Endothelial cell of umbilical vein (primary cell): Measurements from ENCODE around the gene CGNL1. TPM values are rescaled to one million over a fixed set of nuclear protein-coding genes. Genes with fewer than 3 reads are reported as not detected.

Experiments
- BruUV-seq: library from RNA; stranded (reverse); fragments of 400-500 nt; replicated peaks from 2 replicates; lab custom pipeline; 2021; lab: Mats Ljungman, UMichigan
- CTCF ChIA-PET: fragments of 300-600, 350-600 bp; sonication (Branson Sonifier 250); formaldehyde crosslinking; loops from one replicate; lab custom pipeline; 2021; ENCODE audit warnings: antibody characterized with exemption, inconsistent platforms; lab: Charles Lee
- POLR2A ChIA-PET: fragments of 300-600, 350-600 bp; sonication (Branson Sonifier 250); formaldehyde crosslinking; loops from one replicate; lab custom pipeline; 2021; ENCODE audit warnings: antibody characterized with exemption, inconsistent platforms; lab: Charles Lee
- DNase-seq: peaks from one replicate; pipeline ENCODE4 v3.0.0-alpha.2; 2011; ENCODE audit warnings: low read depth, low spot score
- FAIRE-seq: peaks from 2 replicates; lab custom pipeline; 2011; peaks lifted over from hg19 to GRCh38; lab: Jason Lieb, UNC
- H2AFZ ChIP-seq: 2 replicates; pipeline ENCODE4 v1.6.0; 2012; ENCODE audit warnings: low read depth, low read length, control low read depth, inconsistent platforms
- H3K27ac ChIP-seq: 2 replicates; pipeline ENCODE4 v1.5.1; 2011; ENCODE audit warnings: low read depth, mild to moderate bottlenecking, control low read depth, low read length, moderate library complexity; ENCODE audit not compliant: insufficient read depth
- H3K27me3 ChIP-seq, 2 experiments: 2 replicates each; pipeline versions ENCODE4 v1.6.0 to v1.6.1; 2011; ENCODE audit warnings: low read length in 2 of 2, mixed read lengths in 1 of 2; ENCODE audit not compliant: control insufficient read depth in 2 of 2, insufficient read depth in 2 of 2
- H3K36me3 ChIP-seq, 2 experiments: 2 replicates in 1 of 2; 3 replicates in 1 of 2; pipeline ENCODE4 v1.5.1; 2011; ENCODE audit warnings: low read length in 2 of 2, mild to moderate bottlenecking in 1 of 2, moderate library complexity in 1 of 2; ENCODE audit not compliant: control insufficient read depth in 2 of 2, insufficient read depth in 2 of 2; ENCODE audit errors: extremely low read depth in 1 of 2
- H3K4me1 ChIP-seq: 3 replicates; pipeline ENCODE4 v1.5.1; 2011; ENCODE audit warnings: mild to moderate bottlenecking, low read length; ENCODE audit not compliant: control insufficient read depth, insufficient read depth; ENCODE audit errors: extremely low read depth
- H3K4me2 ChIP-seq: 2 replicates; pipeline ENCODE4 v1.6.1; 2011; ENCODE audit warnings: low read length, control low read depth, mixed read lengths; ENCODE audit not compliant: insufficient read depth
- H3K4me3 ChIP-seq, 3 experiments: fragments of 200-600 bp in 1 of 3; sonication (generic), shearing (Covaris generic) in 1 of 3; replicated peaks in 1 of 3; 2 replicates each; pipeline ENCODE4 v1.5.1; 2011 to 2016; ENCODE audit warnings: control low read depth in 3 of 3, low read length in 3 of 3, mild to moderate bottlenecking in 2 of 3, inconsistent platforms in 1 of 3, low read depth in 1 of 3, moderate library complexity in 1 of 3; ENCODE audit not compliant: insufficient read depth in 1 of 3
- H3K79me2 ChIP-seq: 2 replicates; pipeline ENCODE4 v1.6.0; 2012; ENCODE audit warnings: low read length, inconsistent platforms; ENCODE audit not compliant: control insufficient read depth, insufficient read depth
- H3K9ac ChIP-seq: replicated peaks from 2 replicates; pipeline ENCODE3; 2011; ENCODE audit warnings: low read length, control low read depth; ENCODE audit not compliant: insufficient read depth; ENCODE audit errors: extremely low read depth
- H3K9me1 ChIP-seq: replicated peaks from 3 replicates; pipeline ENCODE4 v1.6.0; 2011; ENCODE audit warnings: mild to moderate bottlenecking, low read length; ENCODE audit not compliant: control insufficient read depth, insufficient read depth; ENCODE audit errors: extremely low read depth
- H3K9me3 ChIP-seq: replicated peaks from 2 replicates; pipeline ENCODE4 v1.5.1; 2012; ENCODE audit warnings: low read length, inconsistent platforms; ENCODE audit not compliant: control insufficient read depth, insufficient read depth
- H4K20me1 ChIP-seq: replicated peaks from 2 replicates; pipeline ENCODE3; 2011; ENCODE audit warnings: mild to moderate bottlenecking, low read length; ENCODE audit not compliant: control insufficient read depth, insufficient read depth; ENCODE audit errors: extremely low read depth
- EZH2 ChIP-seq: IDR thresholded peaks from 2 replicates; pipeline ENCODE4 v1.6.1; 2012; ENCODE audit warnings: borderline replicate concordance, low read depth, mild to moderate bottlenecking, moderate library complexity, low read length, inconsistent platforms; ENCODE audit not compliant: severe bottlenecking
- FOS ChIP-seq: IDR thresholded peaks from 2 replicates; pipeline ENCODE4 v1.6.1; 2011; ENCODE audit warnings: mild to moderate bottlenecking, low read length, moderate library complexity, borderline replicate concordance; ENCODE audit not compliant: insufficient read depth
- GATA2 ChIP-seq: IDR thresholded peaks from 2 replicates; pipeline ENCODE4 v1.7.0; 2011; ENCODE audit warnings: low read depth, mild to moderate bottlenecking, moderate library complexity, mixed read lengths, low read length; ENCODE audit not compliant: insufficient read length, insufficient read depth
- JUN ChIP-seq: IDR thresholded peaks from 2 replicates; pipeline ENCODE4 v1.6.1; 2011; ENCODE audit warnings: borderline replicate concordance, low read depth; ENCODE audit not compliant: insufficient read length, insufficient read depth
- MYC ChIP-seq: IDR thresholded peaks from one replicate; pipeline ENCODE4 v1.6.1; 2011; ENCODE audit warnings: mild to moderate bottlenecking, low read depth, low read length
- POLR2A ChIP-seq: IDR thresholded peaks from 2 replicates; pipeline ENCODE4 v1.6.1; 2012; ENCODE audit warnings: low read depth, mild to moderate bottlenecking, control low read depth, low read length
- POLR2AphosphoS5 ChIP-seq: IDR thresholded peaks from 2 replicates; pipeline ENCODE4 v1.6.1; 2012; ENCODE audit warnings: low read depth, mild to moderate bottlenecking, control low read depth, low read length, moderate library complexity; ENCODE audit not compliant: insufficient read depth
- dilution Hi-C: fragments of 300-500 bp; cut with MboI; formaldehyde crosslinking; loops from one replicate; pipeline ENCODE4 v1.15.0; 2019; ENCODE audit warnings: low sequenced_read_pairs; ENCODE audit not compliant: extremely low pct_ligation_motif_present
- intact Hi-C: fragments of 100-400 bp; cut with micrococcal nuclease; formaldehyde crosslinking; loops from one replicate; pipeline ENCODE4 v1.10.0; 2022
- polyA plus RNA-seq, 4 experiments: library from polyadenylated mRNA; depleted of rRNA in 3 of 4; stranded (reverse) in 3 of 4; unstranded in 1 of 4; fragments of >200 nt; gene quantifications; 2 replicates each; pipeline versions ENCODE4 v1.2.1 to v1.2.3, GENCODE V29; 2011 to 2012; ENCODE audit warnings: missing spikeins in 1 of 4
- total RNA-seq: library from RNA; stranded (reverse); gene quantifications from 2 replicates; pipeline ENCODE4 v1.2.3, GENCODE V29; 2021
- TF ChIP-seq, protein P1 (sequence below), 2 donors: IDR thresholded peaks; 1 replicate in 1 of 2; 2 replicates in 1 of 2; pipeline ENCODE4 v1.5.1; 2011; ENCODE audit warnings: low read length in 2 of 2, mild to moderate bottlenecking in 2 of 2, moderate library complexity in 2 of 2, control low read depth in 1 of 2, inconsistent platforms in 1 of 2, low read depth in 1 of 2; ENCODE audit not compliant: insufficient read depth in 1 of 2; ENCODE audit errors: extremely low read depth in 1 of 2
- TF ChIP-seq, protein P2 (sequence below): IDR thresholded peaks from 2 replicates; pipeline ENCODE4 v1.6.1; 2011; ENCODE audit not compliant: insufficient read depth, insufficient read length

CGNL1 gene
- total and polyA plus RNA-seq, 2 donors (not counting 3 experiments of a cell fraction or from before 2014, with no cell fraction given) = 6.9 to 27.1 TPM

DNA sequence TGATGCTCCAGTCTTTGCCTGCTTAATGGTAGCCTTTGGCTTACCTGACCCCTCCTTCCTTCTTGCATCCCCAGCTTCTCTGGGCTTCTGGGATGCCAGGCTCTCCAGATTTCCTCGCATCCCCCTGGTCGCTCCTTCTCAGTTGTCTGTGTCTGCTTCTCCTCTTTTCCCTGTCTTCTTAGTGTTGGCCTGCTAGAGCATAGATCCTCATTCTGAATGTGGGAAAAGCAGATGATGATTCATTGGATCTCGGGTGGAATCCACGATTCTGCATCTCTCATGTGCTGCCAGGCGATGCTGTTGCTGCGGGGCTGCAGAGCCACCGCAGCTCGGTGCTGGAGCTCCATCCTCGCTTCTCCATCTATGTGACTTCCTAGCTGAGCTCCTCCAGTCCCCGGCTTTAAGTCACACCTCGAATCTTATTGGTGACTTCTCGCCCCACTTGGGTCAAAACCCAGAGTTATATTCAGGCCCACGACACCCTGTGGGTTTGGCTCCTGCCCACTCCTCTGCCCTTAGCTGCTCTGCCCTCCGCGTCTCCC is 47.4 kb downstream of the CGNL1 start:
- Histone ChIP-seq H3K9me3 (no peaks in the 10 kb centered on the region), H2AFZ (no peak overlapping the region), H3K9ac (no peak overlapping the region), H3K9me1 (no peaks in the 10 kb centered on the region), H3K27me3 (no peaks in the 10 kb centered on the region), H3K4me2 (no peak overlapping the region), H3K27ac (no peak overlapping the region), H3K4me3 (no peak overlapping the region), H3K36me3 (no peaks in the 10 kb centered on the region), H3K79me2 (no peaks in the 10 kb centered on the region), H3K4me1 (peaks cover 6% of the 10 kb centered on the region), H4K20me1 (no peaks in the 10 kb centered on the region)
- no peak for TF ChIP-seq POLR2AphosphoS5
- no peak for TF ChIP-seq POLR2A
- TF ChIP-seq GATA2 = no peak
- TF ChIP-seq EZH2 = no peak
- no peak for TF ChIP-seq FOS
- TF ChIP-seq, protein P1, sequence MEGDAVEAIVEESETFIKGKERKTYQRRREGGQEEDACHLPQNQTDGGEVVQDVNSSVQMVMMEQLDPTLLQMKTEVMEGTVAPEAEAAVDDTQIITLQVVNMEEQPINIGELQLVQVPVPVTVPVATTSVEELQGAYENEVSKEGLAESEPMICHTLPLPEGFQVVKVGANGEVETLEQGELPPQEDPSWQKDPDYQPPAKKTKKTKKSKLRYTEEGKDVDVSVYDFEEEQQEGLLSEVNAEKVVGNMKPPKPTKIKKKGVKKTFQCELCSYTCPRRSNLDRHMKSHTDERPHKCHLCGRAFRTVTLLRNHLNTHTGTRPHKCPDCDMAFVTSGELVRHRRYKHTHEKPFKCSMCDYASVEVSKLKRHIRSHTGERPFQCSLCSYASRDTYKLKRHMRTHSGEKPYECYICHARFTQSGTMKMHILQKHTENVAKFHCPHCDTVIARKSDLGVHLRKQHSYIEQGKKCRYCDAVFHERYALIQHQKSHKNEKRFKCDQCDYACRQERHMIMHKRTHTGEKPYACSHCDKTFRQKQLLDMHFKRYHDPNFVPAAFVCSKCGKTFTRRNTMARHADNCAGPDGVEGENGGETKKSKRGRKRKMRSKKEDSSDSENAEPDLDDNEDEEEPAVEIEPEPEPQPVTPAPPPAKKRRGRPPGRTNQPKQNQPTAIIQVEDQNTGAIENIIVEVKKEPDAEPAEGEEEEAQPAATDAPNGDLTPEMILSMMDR (IDR thresholded peaks at IDR 0.05; ENCODE audit: extremely low read depth in 1 of 2, insufficient read depth in 1 of 2, low read depth in 1 of 2, low read length in 2 of 2) = no peak
- no peak for TF ChIP-seq MYC
- TF ChIP-seq, protein P2, sequence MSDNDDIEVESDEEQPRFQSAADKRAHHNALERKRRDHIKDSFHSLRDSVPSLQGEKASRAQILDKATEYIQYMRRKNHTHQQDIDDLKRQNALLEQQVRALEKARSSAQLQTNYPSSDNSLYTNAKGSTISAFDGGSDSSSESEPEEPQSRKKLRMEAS = no peak
- TF ChIP-seq JUN = no peak
- dilution Hi-C loops (no loop called here), intact Hi-C loops (no loop called here)
- FAIRE-seq (no peak), DNase-seq (no peak)
- no TSS peak for BruUV-seq
- ChIA-PET POLR2A (no interaction called here), CTCF (interaction anchor here (1.2 to 1.6 kb wide), 2 partner anchors 13 to 104 kb away, joined by 3 read pairs; no protein-coding TSS in a partner anchor)
